Glomerular endothelial cell (primary cell): ENCODE data around the gene SCAMP4. TPM values are rescaled to one million over a fixed set of nuclear protein-coding genes. Genes with fewer than 3 reads are reported as not detected.
A peak's percentile ranks its signal among the peaks of the same experiment; 100 is the strongest.

Source experiments
- DNase-seq: peaks from one replicate; pipeline ENCODE4 v3.0.0-alpha.2; 2011; ENCODE audit warnings: low read depth, low spot score; ENCODE audit errors: extremely low read depth
- total RNA-seq: library from RNA; depleted of rRNA; stranded (reverse); fragments of >200 nt; gene quantifications from 2 replicates; pipeline ENCODE4 v1.2.3, GENCODE V29; 2015

Gene SCAMP4
- total RNA-seq, 1 donor from 2014 or later: 140 TPM

- DNase-seq: no peak
These were observed 31.2 kb downstream of the SCAMP4 start for GRCh38 chr19:1936430-1936829.

DNA sequence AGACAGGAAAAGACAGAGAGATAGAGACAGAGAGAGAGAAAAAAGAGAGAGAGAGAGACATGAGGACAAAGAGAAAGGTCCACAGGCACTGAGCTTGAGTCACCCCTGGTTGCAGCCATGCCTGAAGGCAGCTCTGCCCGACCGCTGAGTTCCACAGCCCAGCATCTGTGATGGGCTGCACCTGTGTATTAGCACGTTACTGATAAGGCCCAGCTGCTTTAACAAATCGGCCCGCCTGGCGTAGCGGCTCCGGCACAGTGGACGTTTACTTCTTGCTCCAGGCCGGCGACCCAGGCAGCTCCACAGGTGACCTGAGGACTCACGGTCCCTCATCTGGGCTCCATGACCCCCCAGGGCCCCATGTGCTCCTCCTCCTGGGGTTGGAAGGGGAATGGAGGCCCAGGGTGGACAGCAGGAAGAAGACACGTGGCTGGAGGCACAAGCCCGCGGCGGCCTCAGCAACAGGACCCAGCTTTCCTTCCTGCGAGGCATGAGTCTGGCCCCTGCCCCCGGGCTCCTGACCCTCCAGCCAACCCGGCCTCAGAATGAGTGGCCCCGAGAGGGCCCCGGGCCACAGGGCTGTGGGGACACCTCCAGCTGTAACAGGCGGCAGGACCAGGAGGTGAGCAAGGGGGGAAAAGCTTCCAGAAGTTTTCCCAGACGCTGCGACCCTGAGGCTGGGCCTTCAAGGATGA, 31.9 kb downstream of the SCAMP4 start:
- no peak for DNase-seq

- DNase-seq: no peak
These were observed 32.9 kb downstream of the SCAMP4 start for GRCh38 chr19:1938071-1938470.

GRCh38 chr19:1941146-1942077, 36.2 kb downstream of the SCAMP4 start, which contains the start of gene CSNK1G2:
TSS of gene CSNK1G2 (plus strand) at chr19:1941172. CDS start at chr19:1969773, 28,601 bp downstream.
- no peak for DNase-seq

DNA sequence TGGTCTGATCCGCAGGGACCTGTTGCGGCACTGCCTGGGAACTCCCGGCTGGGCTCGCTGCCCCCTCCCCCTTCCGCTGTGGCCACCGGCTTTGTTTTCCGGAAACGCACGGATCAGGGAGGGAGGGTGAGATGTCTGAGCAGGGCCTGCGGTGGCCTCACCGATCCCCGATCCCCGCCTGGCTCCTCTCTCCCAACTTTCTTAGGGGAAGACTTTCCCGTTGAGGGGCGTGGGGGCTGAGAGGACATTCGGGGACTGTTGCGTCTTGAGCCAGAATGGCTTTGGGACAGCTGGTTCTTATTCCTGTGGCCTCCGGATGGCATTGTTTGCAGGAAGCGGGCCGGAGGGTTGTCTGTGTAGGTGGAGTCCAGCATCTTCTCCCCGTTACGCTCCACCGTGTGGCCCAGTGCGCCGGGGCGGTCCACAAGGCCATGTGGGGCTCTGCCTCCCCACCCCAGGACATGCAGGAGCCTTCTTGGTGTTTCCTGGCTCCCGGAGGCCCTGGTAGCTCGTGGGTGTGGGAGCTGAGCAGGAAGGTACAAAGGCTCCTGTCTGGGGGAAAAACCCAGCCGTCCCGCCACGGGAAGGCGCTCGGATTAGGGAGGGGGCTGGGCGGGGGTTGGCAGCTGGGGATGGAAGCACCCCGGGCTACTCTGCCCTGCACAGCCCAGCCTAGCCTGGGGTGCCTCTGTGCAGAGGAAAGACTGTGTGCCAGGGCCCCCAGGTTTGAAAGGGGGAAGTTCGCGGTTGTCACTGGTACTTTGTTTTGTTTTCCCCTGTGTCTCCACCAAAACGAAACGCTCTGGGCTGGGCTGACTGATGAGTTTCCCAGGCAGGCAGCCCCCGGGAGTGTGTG, 37.1 kb downstream of the SCAMP4 start:
- peak; percentile 14 for DNase-seq

- DNase-seq: no peak
These were observed 37.8 kb downstream of the SCAMP4 start for GRCh38 chr19:1942934-1943555.

GRCh38 chr19:1943661-1944087, 38.5 kb downstream of the SCAMP4 start:
- no peak for DNase-seq

DNA sequence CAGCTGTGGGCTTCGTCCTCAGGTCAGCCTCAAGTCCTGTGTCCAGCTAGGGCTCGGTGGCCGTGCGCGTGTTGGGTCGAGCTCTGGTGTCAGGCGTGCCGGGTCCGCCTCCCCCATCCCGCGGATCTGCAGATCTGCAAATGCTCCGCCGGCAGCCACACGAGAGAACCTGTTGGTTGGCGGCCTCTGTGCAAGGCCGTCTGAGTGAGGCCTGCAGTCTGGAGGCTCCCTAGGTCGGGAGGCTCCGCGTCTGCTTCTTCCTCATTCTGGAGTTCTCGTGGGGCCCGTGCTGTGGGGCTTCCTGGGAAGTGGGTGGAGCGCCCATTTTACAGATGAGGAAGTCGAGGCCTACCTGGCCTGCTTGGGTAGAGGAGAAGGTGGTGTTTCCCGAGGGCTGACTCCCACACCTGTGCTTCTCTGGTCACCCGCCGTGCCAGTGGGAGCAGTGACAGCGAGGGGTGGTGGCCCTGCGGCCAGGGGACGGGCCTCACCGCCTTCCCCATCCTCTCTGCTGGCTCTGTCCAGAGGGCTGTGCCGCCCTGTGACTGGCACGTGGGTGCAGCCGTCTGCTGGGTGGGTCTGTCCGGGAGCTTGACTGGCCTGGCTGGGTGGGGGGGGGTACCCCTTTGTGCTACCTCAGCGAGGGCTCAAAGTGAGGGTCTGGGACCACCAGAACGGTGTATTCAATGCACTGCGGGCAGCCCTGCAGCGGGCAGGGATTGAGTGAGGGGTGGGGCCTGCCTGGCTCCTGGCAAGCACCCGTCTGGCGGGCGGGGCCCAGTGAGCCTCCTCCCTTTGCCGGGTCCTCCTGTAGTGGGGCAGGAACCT, 39.1 kb downstream of the SCAMP4 start:
- no peak for DNase-seq

DNA sequence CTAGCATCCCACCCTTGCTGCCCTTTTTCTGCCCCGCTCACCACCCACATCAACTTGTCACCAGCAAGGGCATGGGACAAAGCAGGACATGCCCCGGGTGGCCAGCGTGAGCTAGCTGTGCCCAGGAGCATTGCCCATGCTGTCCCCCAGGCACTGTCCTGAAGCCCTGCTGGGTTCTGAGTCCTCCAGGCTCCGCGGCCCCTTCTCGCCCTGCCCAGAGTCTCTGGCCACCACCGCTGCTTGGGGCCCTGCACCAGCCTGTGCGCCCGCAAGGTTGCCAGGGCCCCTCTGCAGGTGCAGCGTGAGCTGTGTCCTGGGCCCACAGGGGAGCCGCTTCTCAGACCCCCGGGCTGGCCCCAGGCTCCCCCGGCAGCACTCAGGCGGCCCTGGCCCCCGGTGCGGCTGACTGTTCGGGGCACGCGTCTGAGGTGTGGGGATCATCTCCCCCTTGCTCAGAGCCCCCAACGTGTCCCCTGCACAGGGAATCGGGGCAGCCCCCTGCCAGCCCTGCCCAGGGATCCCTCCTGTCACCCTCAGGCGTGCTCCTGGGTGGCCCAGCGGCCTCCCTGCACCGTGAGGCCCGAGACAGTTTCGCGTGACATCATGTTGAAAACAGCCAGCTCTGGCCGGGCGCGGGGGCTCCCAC, 39.8 kb downstream of the SCAMP4 start:
- DNase-seq: no peak

DNA sequence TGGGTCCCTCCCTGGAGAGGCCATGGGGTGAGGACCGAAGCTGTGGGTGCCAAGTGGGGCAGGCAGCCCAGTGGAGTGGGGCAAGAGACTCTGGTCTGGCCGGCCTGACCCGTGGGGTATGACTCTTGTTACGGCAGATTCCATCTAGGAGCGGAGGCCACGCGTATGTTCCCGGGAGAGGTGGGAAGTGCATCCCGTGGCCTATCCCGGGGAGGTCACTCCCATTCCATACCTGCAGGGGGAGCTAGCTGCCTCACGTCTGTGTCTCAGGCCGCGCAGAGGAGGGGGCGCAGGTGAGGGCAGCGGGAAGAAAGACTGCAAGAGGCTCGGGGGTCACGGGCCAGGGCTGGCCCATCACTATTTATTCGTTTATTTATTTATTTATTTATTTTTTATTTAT, 40.7 kb downstream of the SCAMP4 start:
- peak; percentile 12 for DNase-seq

DNA sequence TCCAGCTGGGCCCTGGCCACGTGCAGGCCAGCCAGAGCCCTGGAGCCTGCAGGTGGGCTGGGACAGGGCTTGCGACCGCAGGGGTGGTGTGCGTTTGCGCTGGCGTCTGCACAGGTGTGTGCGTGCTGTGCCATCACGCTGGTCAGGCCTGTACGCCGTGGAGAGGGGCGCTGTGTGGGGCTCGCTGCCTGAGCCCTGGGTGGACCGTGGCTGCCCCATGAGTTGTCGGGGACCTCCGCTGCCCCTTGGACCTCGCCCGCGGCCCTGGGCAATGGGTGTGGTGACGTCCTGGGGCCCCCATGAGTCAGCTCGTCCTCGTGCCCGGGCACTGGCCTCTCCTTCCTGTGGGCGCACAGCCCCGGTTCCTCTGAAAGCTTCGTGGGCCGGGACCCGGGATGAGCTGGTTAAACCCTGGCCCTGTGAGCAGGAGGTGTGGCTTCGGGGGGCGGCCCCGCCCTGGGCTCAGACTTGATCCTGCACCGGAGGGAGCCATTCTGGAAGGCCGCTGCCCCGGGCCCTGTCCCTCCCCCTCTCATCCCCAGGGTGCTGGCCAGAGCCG, 42.5 kb downstream of the SCAMP4 start:
- no peak for DNase-seq

DNA sequence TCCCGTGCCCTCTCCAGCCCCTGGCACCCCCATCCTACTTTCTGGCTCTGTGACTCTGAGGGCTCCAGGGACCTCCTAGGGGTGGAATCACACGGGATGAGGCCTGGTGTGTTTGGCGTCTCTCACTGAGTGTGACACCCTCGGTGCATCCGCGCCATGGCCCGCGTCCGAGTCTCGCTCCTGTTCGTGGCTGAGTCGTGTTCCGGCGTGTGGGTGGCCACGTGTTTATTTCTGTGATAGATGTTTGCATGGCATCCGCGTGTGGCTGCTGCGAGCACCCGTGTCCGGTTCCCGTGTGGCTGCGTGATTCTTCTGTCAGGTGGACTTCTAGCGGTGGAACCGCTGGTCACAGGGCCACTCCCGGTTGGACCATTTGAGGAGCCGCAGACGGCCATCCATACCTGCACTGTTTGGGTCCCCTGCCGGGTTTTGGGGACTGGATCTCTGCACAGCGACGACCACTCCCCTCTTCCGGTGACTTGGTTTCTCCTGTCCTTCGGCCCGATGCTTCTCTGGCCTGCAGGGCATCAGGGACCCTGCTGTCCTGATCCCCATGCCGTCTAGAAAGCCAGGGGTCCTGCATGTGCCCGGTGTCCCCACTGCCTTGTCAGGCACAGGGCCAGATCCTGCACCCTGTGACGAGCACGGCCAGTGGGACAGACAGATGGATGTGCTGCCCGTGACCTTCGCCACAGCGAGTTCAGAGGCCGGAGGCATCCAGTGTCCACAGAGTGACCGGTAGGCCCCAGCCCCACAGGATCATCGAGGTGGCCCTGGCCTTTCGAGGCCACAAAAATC, 44.3 kb downstream of the SCAMP4 start:
- DNase-seq: no peak

- DNase-seq: no peak
These were observed 45.4 kb downstream of the SCAMP4 start for GRCh38 chr19:1950640-1951039.

DNA sequence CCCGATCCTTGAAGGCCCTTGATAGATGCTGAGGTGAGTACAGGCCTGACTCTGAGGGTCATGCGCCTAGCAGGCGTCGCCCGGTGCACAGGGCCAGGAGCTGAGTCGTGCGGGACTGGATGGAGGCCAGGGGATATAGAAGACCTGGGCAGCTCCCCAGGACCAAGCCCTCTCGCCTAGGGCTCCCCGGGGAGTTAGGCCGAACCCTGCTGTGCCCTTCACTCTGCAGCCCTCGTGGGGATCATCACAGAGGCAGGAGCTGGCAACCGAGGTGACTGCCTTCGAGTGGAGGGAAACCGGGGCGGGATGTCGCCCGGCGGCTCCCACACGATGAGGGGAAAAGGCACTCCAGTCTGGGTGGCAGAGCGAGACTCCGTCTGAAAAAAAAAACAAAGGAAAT, 47.4 kb downstream of the SCAMP4 start:
- no peak for DNase-seq

- DNase-seq: no peak
These were observed 47.8 kb downstream of the SCAMP4 start for GRCh38 chr19:1953037-1953436.

DNA sequence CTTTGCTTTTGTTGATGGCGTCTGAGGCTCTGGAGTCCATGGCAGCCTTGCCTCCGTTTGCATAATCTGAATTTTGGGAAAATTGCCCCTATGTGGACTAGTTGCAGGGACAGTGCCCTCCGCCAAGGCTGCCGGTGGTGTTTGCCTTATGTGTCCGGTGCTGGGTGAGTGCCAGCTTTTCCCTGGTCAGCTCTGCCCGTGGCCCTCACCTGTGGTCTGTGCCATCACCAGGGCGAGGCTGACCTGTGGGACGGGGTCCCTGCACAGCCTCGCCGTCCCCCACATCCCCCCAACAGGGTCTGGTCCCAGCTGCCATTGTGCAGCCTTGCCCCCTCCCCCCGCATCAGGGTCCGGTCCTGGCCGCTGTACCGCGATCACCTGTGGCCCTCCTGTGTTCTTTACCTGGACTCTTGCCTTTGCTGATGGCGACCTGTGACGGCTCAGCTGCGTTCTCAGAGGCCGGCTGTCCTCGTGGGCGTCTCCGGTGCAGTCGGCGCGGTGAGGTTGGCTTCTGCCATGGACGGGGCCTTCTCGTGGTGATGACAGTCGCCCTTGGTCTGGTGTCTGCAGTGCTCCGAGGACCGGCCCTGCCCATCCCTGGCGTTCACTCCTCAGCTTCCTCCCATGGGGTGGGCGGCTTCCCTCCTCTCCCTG, 48.4 kb downstream of the SCAMP4 start:
- no peak for DNase-seq

DNA sequence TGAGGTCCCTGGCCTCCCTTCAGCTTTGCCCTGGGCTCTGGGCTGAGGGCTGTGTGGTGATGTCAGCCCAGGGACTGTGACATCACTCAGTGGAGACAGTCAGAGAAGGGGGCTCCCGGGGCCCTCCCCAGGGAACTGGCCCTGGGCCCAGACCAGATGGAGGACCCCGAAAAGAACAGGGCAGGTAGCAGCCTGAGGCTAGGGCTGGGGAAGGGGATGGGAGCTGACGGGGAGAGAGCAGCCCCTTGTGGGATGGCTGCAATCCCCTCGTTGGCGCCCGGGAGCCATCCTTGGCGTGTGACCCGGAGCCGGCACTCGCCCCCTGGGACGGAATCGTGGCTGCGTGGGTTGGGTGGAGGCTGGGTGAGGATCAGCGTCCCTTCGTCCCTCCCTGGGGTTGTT, 49.3 kb downstream of the SCAMP4 start:
- DNase-seq: no peak
